ENCODE results near the gene INPP5J.
"Not testable (repeated sequence)": the region's sequence is repeated elsewhere in the genome, so short reads cannot be mapped to it uniquely, and the experiment has no call there.

INPP5J gene

GRCh38 chr22:31155422-31155821, 32.7 kb downstream of the INPP5J start:
- no peaks in the 10 kb centered on the region for H3K4me1 ChIP-seq (ENCODE audit: insufficient read depth, insufficient read length)
- no peak overlapping the region for H3K4me3 ChIP-seq (ENCODE audit: insufficient read length, low read depth)
- DNase-seq (ENCODE audit: low read depth, low spot score), result no peak
- H3K27me3 ChIP-seq (ENCODE audit: insufficient read depth, insufficient read length), result no peaks in the 10 kb centered on the region
- no peaks in the 10 kb centered on the region for H3K36me3 ChIP-seq (ENCODE audit: insufficient read depth, insufficient read length, low read length)
- H3K9me3 ChIP-seq (ENCODE audit: insufficient read depth, low read length), result no peaks in the 10 kb centered on the region
- H3K9ac ChIP-seq (ENCODE audit: insufficient read length, low read depth), result no peak overlapping the region
- TF ChIP-seq ZNF274 (IDR thresholded peaks at IDR 0.05; ENCODE audit: low read depth, low read length) (no peak), SUZ12 (IDR thresholded peaks at IDR 0.05; ENCODE audit: extremely low read depth, insufficient read depth, insufficient read length) (no peak)

GRCh38 chr22:31160328-31160978, 37.7 kb downstream of the INPP5J start:
- no peaks in the 10 kb centered on the region for H3K27me3 ChIP-seq (ENCODE audit: insufficient read depth, insufficient read length)
- H3K36me3 ChIP-seq (ENCODE audit: insufficient read depth, insufficient read length, low read length), result peaks cover 9% of the 10 kb centered on the region
- H3K9ac ChIP-seq (ENCODE audit: insufficient read length, low read depth), result peak overlapping the region; percentile 93
- TF ChIP-seq ZNF274 (IDR thresholded peaks at IDR 0.05; ENCODE audit: low read depth, low read length) (no peak), SUZ12 (IDR thresholded peaks at IDR 0.05; ENCODE audit: extremely low read depth, insufficient read depth, insufficient read length) (no peak), YY1 (IDR thresholded peaks at IDR 0.05; ENCODE audit: insufficient read depth, insufficient read length) (no peak)
- no peaks in the 10 kb centered on the region for H3K9me3 ChIP-seq (ENCODE audit: insufficient read depth, low read length)
- H3K4me3 ChIP-seq (ENCODE audit: insufficient read length, low read depth), result peak overlapping the region; percentile 73
- no peak for DNase-seq (ENCODE audit: low read depth, low spot score)
- no peaks in the 10 kb centered on the region for H3K4me1 ChIP-seq (ENCODE audit: insufficient read depth, insufficient read length)

DNA sequence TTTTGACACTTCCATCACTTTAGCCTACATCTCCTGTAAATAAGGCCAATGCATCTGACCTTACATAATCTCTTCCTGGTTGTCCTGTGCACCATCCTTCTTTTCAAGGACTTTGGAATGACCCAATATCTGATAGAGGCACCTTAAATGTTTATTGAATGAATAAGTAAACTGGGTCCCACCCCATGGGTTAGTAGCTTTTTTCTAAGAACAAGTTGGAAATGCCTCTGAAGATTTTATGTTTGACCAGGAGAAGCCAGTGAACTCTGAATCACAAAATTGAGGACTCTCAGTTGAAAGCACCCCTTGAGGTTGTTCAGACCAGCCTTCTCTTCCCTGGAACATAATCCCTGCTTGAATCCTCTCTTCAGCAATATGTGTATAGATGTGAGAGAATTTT, 38.6 kb downstream of the INPP5J start:
- DNase-seq (ENCODE audit: low read depth, low spot score), result no peak
- Histone ChIP-seq H3K4me1 (ENCODE audit: insufficient read depth, insufficient read length) (no peaks in the 10 kb centered on the region), H3K9ac (ENCODE audit: insufficient read length, low read depth) (no peak overlapping the region), H3K9me3 (ENCODE audit: insufficient read depth, low read length) (no peaks in the 10 kb centered on the region), H3K4me3 (ENCODE audit: insufficient read length, low read depth) (no peak overlapping the region), H3K36me3 (ENCODE audit: insufficient read depth, insufficient read length, low read length) (peaks cover 13% of the 10 kb centered on the region), H3K27me3 (ENCODE audit: insufficient read depth, insufficient read length) (no peaks in the 10 kb centered on the region)
- TF ChIP-seq YY1 (IDR thresholded peaks at IDR 0.05; ENCODE audit: insufficient read depth, insufficient read length), result no peak
- TF ChIP-seq ZNF274 (IDR thresholded peaks at IDR 0.05; ENCODE audit: low read depth, low read length), result no peak
- no peak for TF ChIP-seq SUZ12 (IDR thresholded peaks at IDR 0.05; ENCODE audit: extremely low read depth, insufficient read depth, insufficient read length)

DNA sequence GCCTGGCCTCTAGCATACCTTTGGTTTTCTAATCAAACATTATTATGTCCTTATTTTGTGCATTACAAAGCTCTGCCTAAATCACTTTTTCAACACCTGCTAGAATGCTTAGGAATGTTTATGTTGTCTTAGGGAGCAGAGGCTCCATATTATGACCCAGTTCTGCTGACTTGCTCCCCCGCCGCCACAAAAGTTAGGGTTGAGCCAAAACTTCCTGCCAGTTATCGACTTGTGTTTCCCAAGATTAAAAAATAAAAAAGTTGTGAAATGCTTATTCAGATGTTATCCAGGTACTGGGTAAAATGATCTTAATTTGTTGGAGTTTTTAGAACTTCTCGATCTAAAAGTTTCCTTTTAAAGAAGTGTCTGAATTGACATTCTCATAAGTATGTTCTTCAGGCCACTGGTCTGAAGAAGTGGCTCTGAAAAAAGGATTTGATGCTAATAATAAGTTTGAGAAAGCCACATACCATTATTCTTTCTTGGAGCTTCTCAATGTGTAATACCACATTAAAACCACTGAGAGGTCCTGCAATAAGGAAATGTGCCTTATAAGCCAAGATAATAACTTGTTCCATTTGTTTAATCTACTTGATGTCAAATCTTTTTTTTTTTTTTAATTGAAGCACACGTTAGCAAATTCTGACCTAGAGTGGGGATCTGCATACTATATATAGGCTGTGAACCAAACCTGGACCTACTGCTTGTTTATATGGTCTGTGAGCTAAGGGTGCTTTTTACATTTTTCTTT, 39.4 kb downstream of the INPP5J start:
- Histone ChIP-seq H3K9me3 (ENCODE audit: insufficient read depth, low read length) (no peaks in the 10 kb centered on the region), H3K36me3 (ENCODE audit: insufficient read depth, insufficient read length, low read length) (peaks cover 13% of the 10 kb centered on the region), H3K4me3 (ENCODE audit: insufficient read length, low read depth) (no peak overlapping the region), H3K9ac (ENCODE audit: insufficient read length, low read depth) (no peak overlapping the region), H3K27me3 (ENCODE audit: insufficient read depth, insufficient read length) (no peaks in the 10 kb centered on the region), H3K4me1 (ENCODE audit: insufficient read depth, insufficient read length) (no peaks in the 10 kb centered on the region)
- DNase-seq (ENCODE audit: low read depth, low spot score), result no peak
- no peak for TF ChIP-seq ZNF274 (IDR thresholded peaks at IDR 0.05; ENCODE audit: low read depth, low read length)
- no peak for TF ChIP-seq YY1 (IDR thresholded peaks at IDR 0.05; ENCODE audit: insufficient read depth, insufficient read length)
- no peak for TF ChIP-seq SUZ12 (IDR thresholded peaks at IDR 0.05; ENCODE audit: extremely low read depth, insufficient read depth, insufficient read length)

GRCh38 chr22:31170971-31171370, 48.2 kb downstream of the INPP5J start:
- H3K9ac ChIP-seq (ENCODE audit: insufficient read length, low read depth), result no peak overlapping the region
- no peak overlapping the region for H3K4me3 ChIP-seq (ENCODE audit: insufficient read length, low read depth)
- no peak for TF ChIP-seq ZNF274 (IDR thresholded peaks at IDR 0.05; ENCODE audit: low read depth, low read length)
- no peak for TF ChIP-seq YY1 (IDR thresholded peaks at IDR 0.05; ENCODE audit: insufficient read depth, insufficient read length)
- no peaks in the 10 kb centered on the region for H3K9me3 ChIP-seq (ENCODE audit: insufficient read depth, low read length)
- DNase-seq (ENCODE audit: low read depth, low spot score), result no peak
- H3K36me3 ChIP-seq (ENCODE audit: insufficient read depth, insufficient read length, low read length), result peaks cover 2% of the 10 kb centered on the region
- no peaks in the 10 kb centered on the region for H3K4me1 ChIP-seq (ENCODE audit: insufficient read depth, insufficient read length)
- H3K27me3 ChIP-seq (ENCODE audit: insufficient read depth, insufficient read length), result no peaks in the 10 kb centered on the region

- not testable (repeated sequence) for H3K4me3 ChIP-seq (ENCODE audit: insufficient read length, low read depth); H3K9ac ChIP-seq (ENCODE audit: insufficient read length, low read depth); H3K4me1 ChIP-seq (ENCODE audit: insufficient read depth, insufficient read length); H3K9me3 ChIP-seq (ENCODE audit: insufficient read depth, low read length); DNase-seq (ENCODE audit: low read depth, low spot score); H3K36me3 ChIP-seq (ENCODE audit: insufficient read depth, insufficient read length, low read length); H3K27me3 ChIP-seq (ENCODE audit: insufficient read depth, insufficient read length)
Measured at GRCh38 chr22:31171734-31172133, 49.0 kb downstream of the INPP5J start.

DNA sequence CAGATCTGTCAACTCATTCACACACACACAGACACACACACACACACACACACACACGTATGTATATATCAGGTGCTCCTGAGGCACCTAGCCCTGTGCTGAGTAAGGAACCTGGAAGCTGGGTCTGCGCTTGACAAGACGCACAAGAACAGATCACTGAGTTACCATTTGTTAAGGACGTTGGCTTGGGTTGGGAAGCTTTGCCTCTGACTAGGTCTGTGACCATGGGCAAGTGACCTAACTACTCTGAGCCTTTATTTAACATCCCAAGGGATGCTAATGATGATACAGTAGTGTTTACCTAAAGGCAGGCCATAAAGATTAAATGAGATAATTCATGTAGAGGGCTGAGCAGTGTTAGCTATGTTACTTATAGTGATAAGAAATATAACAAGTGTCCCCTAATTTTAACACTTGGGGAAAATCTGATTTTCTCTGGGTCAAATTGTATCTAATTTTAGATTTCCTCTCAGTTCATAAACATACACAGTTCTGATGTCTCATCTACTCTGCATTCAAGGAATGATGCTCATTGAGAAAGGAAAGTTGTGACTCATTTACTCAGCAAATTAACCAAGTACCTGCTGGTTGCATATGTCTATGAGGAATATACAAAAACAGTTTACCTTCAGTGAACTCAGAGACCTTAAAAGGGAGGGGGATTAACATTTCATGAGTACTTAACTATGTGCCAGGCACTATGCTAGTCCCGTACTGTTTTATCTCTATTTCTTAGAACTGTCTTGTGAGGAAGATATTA, 50.8 kb downstream of the INPP5J start:
- no peak for TF ChIP-seq YY1 (IDR thresholded peaks at IDR 0.05; ENCODE audit: insufficient read depth, insufficient read length)
- TF ChIP-seq SUZ12 (IDR thresholded peaks at IDR 0.05; ENCODE audit: extremely low read depth, insufficient read depth, insufficient read length), result no peak
- TF ChIP-seq ZNF274 (IDR thresholded peaks at IDR 0.05; ENCODE audit: low read depth, low read length), result no peak
- no peaks in the 10 kb centered on the region for H3K9me3 ChIP-seq (ENCODE audit: insufficient read depth, low read length)
- H3K4me3 ChIP-seq (ENCODE audit: insufficient read length, low read depth), result no peak overlapping the region
- no peaks in the 10 kb centered on the region for H3K27me3 ChIP-seq (ENCODE audit: insufficient read depth, insufficient read length)
- H3K9ac ChIP-seq (ENCODE audit: insufficient read length, low read depth), result no peak overlapping the region
- no peak for DNase-seq (ENCODE audit: low read depth, low spot score)
- peaks cover 3% of the 10 kb centered on the region for H3K36me3 ChIP-seq (ENCODE audit: insufficient read depth, insufficient read length, low read length)
- H3K4me1 ChIP-seq (ENCODE audit: insufficient read depth, insufficient read length), result no peaks in the 10 kb centered on the region

Data from NT2/D1 (cell line).